Panc1 (cell line): ENCODE data around the gene UBE2U. TPM values are rescaled to one million over a fixed set of nuclear protein-coding genes. Genes with fewer than 3 reads are reported as not detected.

ENCODE experiments used
- ATAC-seq: fragments of 200-7000 bp; cut with Tn5 transposase; 2 replicates; pipeline ENCODE4 v1.9.1; 2020; ENCODE audit warnings: mild to moderate bottlenecking, moderate library complexity
- BruUV-seq: library from RNA; stranded (reverse); fragments of 400-500 nt; replicated peaks from 2 replicates; lab custom pipeline; 2021; lab: Mats Ljungman, UMichigan
- CTCF ChIA-PET: fragments of 300-600 bp; sonication (Branson Sonifier 250); formaldehyde crosslinking; loops from one replicate; lab custom pipeline; 2022; ENCODE audit warnings: antibody characterized with exemption; lab: Charles Lee
- POLR2A ChIA-PET: fragments of 300-600 bp; sonication (Branson Sonifier 250); formaldehyde crosslinking; loops from one replicate; lab custom pipeline; 2022; ENCODE audit warnings: antibody characterized with exemption; lab: Charles Lee
- DNase-seq: peaks from one replicate; pipeline ENCODE4 v3.0.0-alpha.2; 2010; ENCODE audit warnings: low read depth, low spot score
- H3K27ac ChIP-seq: 2 replicates; pipeline ENCODE4 v1.5.1; 2011; ENCODE audit warnings: mild to moderate bottlenecking, low read length, inconsistent platforms
- H3K27me3 ChIP-seq: fragments of 200-500 bp; sonication (Bioruptor generic); 2 replicates; pipeline ENCODE4 v1.6.0; 2014; ENCODE audit warnings: low read length, inconsistent platforms; ENCODE audit not compliant: control insufficient read depth, insufficient read depth
- H3K36me3 ChIP-seq: fragments of 200-500 bp; sonication (Bioruptor generic); 2 replicates; pipeline ENCODE4 v1.5.1; 2014; ENCODE audit warnings: inconsistent platforms, mild to moderate bottlenecking, low read length, moderate library complexity; ENCODE audit not compliant: control insufficient read depth, insufficient read depth
- H3K4me1 ChIP-seq: 2 replicates; pipeline ENCODE4 v1.5.1; 2011; ENCODE audit warnings: inconsistent platforms, mild to moderate bottlenecking, low read length, moderate library complexity; ENCODE audit not compliant: control insufficient read depth, insufficient read depth
- H3K4me3 ChIP-seq, 2 experiments: 2 replicates each; pipeline ENCODE4 v1.5.1; 2011 to 2012; ENCODE audit warnings: low read depth in 2 of 2, low read length in 2 of 2, mild to moderate bottlenecking in 2 of 2, inconsistent platforms in 1 of 2, moderate library complexity in 1 of 2
- H3K9me3 ChIP-seq: fragments of 200-500 bp; sonication (Bioruptor generic); 2 replicates; pipeline ENCODE4 v1.5.1; 2014; ENCODE audit warnings: low read depth, mild to moderate bottlenecking, inconsistent platforms, low read length, moderate library complexity; ENCODE audit not compliant: control insufficient read depth, insufficient read depth
- POLR2AphosphoS5 ChIP-seq: IDR thresholded peaks from 2 replicates; pipeline ENCODE4 v1.6.1; 2012; ENCODE audit warnings: mild to moderate bottlenecking, low read depth, low read length, moderate library complexity
- SIN3A ChIP-seq: IDR thresholded peaks from 2 replicates; pipeline ENCODE4 v1.6.1; 2012; ENCODE audit warnings: low read depth, mild to moderate bottlenecking, low read length, moderate library complexity, borderline replicate concordance; ENCODE audit not compliant: insufficient read depth
- TCF7L2 ChIP-seq: IDR thresholded peaks from 2 replicates; pipeline ENCODE4 v1.6.1; 2011; ENCODE audit warnings: mild to moderate bottlenecking, low read depth, low read length, inconsistent platforms
- in situ Hi-C: cut with HindIII; loops from 2 replicates; pipeline ENCODE4 v1.10.0; 2016; ENCODE audit warnings: low sequenced_read_pairs, low pct_unique_long_range_greater_than_20kb
- intact Hi-C: fragments of 100-400 bp; cut with micrococcal nuclease; formaldehyde crosslinking; loops from one replicate; pipeline ENCODE4 v1.10.0; 2022; ENCODE audit not compliant: unreplicated experiment
- total RNA-seq: library from RNA; stranded (reverse); gene quantifications from one replicate; pipeline ENCODE4 v1.2.1, GENCODE V29; 2021; ENCODE audit not compliant: unreplicated experiment
- TF ChIP-seq, protein P1 (sequence below), 2 experiments: IDR thresholded peaks; 2 replicates each; pipeline ENCODE4 v1.6.1; 2011 to 2012; ENCODE audit warnings: low read depth in 2 of 2, control low read depth in 1 of 2, low read length in 1 of 2, mild to moderate bottlenecking in 1 of 2, moderate library complexity in 1 of 2; ENCODE audit not compliant: insufficient read depth in 1 of 2
- TF ChIP-seq, protein P2 (sequence below): fragments of 450-650 bp; IDR thresholded peaks from 2 replicates; pipeline ENCODE4 v1.5.1; 2017; ENCODE audit warnings: mild to moderate bottlenecking

UBE2U gene
- total RNA-seq, 1 experiment from 2014 or later = not detected

DNA sequence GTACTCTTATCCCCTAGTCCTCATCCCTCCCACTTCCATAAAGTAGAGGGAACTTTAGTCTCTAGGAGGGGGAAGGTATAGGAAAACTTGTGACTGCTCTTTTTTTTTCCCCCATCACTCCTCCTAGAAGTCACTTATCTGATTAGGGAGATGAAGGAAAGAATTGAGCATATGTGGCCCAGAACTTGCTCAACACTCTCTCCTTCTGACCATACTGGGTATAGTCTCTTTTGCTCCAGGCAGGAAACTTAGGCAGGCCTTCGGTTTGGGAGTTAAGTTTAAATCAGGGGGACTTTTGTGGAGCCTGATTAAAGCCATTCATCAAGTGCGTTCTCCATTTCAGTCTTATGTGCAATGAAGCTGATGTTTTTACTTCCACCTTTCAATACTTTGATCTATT lies 5.8 kb downstream of the UBE2U start:
- TF ChIP-seq, protein P1, sequence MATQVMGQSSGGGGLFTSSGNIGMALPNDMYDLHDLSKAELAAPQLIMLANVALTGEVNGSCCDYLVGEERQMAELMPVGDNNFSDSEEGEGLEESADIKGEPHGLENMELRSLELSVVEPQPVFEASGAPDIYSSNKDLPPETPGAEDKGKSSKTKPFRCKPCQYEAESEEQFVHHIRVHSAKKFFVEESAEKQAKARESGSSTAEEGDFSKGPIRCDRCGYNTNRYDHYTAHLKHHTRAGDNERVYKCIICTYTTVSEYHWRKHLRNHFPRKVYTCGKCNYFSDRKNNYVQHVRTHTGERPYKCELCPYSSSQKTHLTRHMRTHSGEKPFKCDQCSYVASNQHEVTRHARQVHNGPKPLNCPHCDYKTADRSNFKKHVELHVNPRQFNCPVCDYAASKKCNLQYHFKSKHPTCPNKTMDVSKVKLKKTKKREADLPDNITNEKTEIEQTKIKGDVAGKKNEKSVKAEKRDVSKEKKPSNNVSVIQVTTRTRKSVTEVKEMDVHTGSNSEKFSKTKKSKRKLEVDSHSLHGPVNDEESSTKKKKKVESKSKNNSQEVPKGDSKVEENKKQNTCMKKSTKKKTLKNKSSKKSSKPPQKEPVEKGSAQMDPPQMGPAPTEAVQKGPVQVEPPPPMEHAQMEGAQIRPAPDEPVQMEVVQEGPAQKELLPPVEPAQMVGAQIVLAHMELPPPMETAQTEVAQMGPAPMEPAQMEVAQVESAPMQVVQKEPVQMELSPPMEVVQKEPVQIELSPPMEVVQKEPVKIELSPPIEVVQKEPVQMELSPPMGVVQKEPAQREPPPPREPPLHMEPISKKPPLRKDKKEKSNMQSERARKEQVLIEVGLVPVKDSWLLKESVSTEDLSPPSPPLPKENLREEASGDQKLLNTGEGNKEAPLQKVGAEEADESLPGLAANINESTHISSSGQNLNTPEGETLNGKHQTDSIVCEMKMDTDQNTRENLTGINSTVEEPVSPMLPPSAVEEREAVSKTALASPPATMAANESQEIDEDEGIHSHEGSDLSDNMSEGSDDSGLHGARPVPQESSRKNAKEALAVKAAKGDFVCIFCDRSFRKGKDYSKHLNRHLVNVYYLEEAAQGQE (IDR thresholded peaks at IDR 0.05; ENCODE audit: insufficient read depth in 1 of 2, low read depth in 2 of 2, low read length in 1 of 2) = no peak
- no peak for TF ChIP-seq SIN3A
- no peak for TF ChIP-seq POLR2AphosphoS5
- TF ChIP-seq, protein P2, sequence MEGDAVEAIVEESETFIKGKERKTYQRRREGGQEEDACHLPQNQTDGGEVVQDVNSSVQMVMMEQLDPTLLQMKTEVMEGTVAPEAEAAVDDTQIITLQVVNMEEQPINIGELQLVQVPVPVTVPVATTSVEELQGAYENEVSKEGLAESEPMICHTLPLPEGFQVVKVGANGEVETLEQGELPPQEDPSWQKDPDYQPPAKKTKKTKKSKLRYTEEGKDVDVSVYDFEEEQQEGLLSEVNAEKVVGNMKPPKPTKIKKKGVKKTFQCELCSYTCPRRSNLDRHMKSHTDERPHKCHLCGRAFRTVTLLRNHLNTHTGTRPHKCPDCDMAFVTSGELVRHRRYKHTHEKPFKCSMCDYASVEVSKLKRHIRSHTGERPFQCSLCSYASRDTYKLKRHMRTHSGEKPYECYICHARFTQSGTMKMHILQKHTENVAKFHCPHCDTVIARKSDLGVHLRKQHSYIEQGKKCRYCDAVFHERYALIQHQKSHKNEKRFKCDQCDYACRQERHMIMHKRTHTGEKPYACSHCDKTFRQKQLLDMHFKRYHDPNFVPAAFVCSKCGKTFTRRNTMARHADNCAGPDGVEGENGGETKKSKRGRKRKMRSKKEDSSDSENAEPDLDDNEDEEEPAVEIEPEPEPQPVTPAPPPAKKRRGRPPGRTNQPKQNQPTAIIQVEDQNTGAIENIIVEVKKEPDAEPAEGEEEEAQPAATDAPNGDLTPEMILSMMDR = no peak
- ChIA-PET POLR2A (no interaction called here), CTCF (no interaction called here)
- in situ Hi-C loops = no loop called here
- Histone ChIP-seq H3K36me3 (no peaks in the 10 kb centered on the region), H3K27ac (no peak overlapping the region), H3K4me1 (no peaks in the 10 kb centered on the region), H3K4me3 (no peak overlapping the region), H3K27me3 (no peaks in the 10 kb centered on the region), H3K9me3 (no peaks in the 10 kb centered on the region)
- ATAC-seq (no peak), DNase-seq (no peak)
- intact Hi-C loops = no loop called here
- no TSS peak for BruUV-seq

DNA sequence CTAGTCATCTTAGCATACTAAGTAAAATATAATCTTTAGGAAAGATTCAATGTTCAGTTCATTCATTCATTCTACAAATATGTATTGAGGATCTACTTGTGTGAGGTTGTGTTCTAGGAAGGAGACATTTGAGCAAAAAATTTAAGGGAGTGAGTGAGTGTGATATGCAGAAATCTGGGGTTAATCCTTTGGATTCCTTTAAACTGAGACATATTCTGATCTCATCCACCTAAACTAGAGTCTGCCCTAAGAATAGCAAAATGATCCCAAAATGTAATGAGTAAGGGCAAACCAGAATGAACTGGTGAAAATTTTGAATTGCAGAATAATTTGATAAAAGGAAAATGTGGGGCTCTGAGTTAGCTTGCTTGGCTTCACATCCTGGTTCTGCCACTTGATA lies 8.6 kb downstream of the UBE2U start:
- no peak overlapping the region for H3K27ac ChIP-seq
- intact Hi-C loops (no loop called here), in situ Hi-C loops (no loop called here)
- no peaks in the 10 kb centered on the region for H3K36me3 ChIP-seq
- no peaks in the 10 kb centered on the region for H3K9me3 ChIP-seq
- POLR2A ChIA-PET = no interaction called here
- TF ChIP-seq TCF7L2 (no peak), POLR2AphosphoS5 (no peak), SIN3A (no peak)
- TF ChIP-seq, protein P2 = no peak
- TF ChIP-seq, protein P1 (IDR thresholded peaks at IDR 0.05; ENCODE audit: insufficient read depth in 1 of 2, low read depth in 2 of 2, low read length in 1 of 2) = no peak
- no TSS peak for BruUV-seq
- ATAC-seq (no peak), DNase-seq (no peak)
- CTCF ChIA-PET = no interaction called here
- no peak overlapping the region for H3K4me3 ChIP-seq
- no peaks in the 10 kb centered on the region for H3K4me1 ChIP-seq
- H3K27me3 ChIP-seq = no peaks in the 10 kb centered on the region
